MG63 (cell line): ENCODE measurements around the gene FAF1. TPM values are rescaled to one million over a fixed set of nuclear protein-coding genes. Genes with fewer than 3 reads are reported as not detected.
A peak's percentile ranks its signal among the peaks of the same experiment; 100 is the strongest.
"Not testable (repeated sequence)": the region's sequence is repeated elsewhere in the genome, so short reads cannot be mapped to it uniquely, and the experiment has no call there.

ENCODE experiments used
- DNase-seq: peaks from one replicate; pipeline ENCODE4 v3.0.0-alpha.2; 2020
- H3K27me3 ChIP-seq: fragments of 250-450 bp; sonication (Bioruptor Pico); 2 replicates; pipeline ENCODE4 v1.5.1; 2020; ENCODE audit warnings: mild to moderate bottlenecking, moderate library complexity
- H3K36me3 ChIP-seq: fragments of 250-450 bp; sonication (Bioruptor Pico); 2 replicates; pipeline ENCODE4 v1.5.1; 2020; ENCODE audit warnings: mild to moderate bottlenecking, moderate library complexity
- H3K4me3 ChIP-seq: fragments of 250-450 bp; sonication (Bioruptor Pico); 2 replicates; pipeline ENCODE4 v1.5.1; 2020; ENCODE audit warnings: mild to moderate bottlenecking, moderate library complexity
- H3K9me3 ChIP-seq: fragments of 250-450 bp; sonication (Bioruptor Pico); 2 replicates; pipeline ENCODE4 v1.5.1; 2020; ENCODE audit warnings: mild to moderate bottlenecking, moderate library complexity
- total RNA-seq: library from RNA; depleted of rRNA; stranded (reverse); fragments of >200 nt; shearing (Covaris generic); gene quantifications from 2 replicates; pipeline ENCODE4 v1.2.3, GENCODE V29; 2014; ENCODE audit warnings: low replicate concordance

The FAF1 gene
- total RNA-seq, 1 experiment from 2014 or later, result 58.6 TPM

DNA sequence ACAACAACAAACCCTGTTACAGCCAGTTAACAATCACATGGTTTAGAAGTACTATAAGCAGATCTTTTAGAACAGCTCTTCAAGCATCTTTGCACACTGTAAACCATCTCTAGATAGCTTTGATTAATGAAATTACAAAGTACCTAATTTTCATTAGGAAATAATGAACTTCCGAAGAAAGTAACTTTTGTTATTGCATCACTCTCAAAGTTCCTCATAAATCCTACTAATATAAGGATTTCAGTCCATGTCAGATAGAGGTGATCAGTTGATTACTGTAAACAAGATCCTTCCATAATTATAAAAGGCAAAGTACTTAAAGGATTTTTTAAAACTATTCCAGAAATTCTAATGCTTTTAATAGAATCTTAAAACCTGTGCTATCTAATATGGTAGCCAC, 58.2 kb downstream of the FAF1 start:
- DNase-seq, result no peak

DNA sequence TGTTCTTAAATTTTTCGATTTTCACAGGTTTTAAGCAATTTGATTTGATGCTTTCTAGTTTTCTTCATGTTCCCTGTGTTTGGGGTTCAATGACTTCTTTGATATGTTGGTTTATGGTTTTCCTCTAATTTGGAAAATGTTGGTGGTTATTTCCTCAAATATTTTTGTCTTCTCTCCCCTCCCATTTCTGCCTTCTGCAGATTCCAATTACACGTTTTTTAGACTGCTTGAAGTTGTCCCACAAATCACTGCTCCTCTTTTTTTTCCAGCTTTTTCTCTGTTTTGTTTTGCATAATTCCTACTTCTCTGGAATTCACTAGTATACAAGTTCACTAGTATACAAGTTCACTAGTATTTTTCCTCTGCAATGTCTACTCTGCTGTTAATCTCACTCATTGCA, 61.3 kb downstream of the FAF1 start:
- DNase-seq, result no peak
- H3K27me3 ChIP-seq, result no peaks in the 10 kb centered on the region
- H3K4me3 ChIP-seq, result no peak overlapping the region
- peaks cover 4% of the 10 kb centered on the region for H3K9me3 ChIP-seq
- peaks cover 5% of the 10 kb centered on the region for H3K36me3 ChIP-seq

More for the DNA sequence above, 58.2 kb downstream of the FAF1 start:
- H3K27me3 ChIP-seq, result no peaks in the 10 kb centered on the region
- no peak overlapping the region for H3K4me3 ChIP-seq
- no peaks in the 10 kb centered on the region; the same call in 1 of the 2 replicates for H3K36me3 ChIP-seq
- peaks cover 5% of the 10 kb centered on the region for H3K9me3 ChIP-seq

DNA sequence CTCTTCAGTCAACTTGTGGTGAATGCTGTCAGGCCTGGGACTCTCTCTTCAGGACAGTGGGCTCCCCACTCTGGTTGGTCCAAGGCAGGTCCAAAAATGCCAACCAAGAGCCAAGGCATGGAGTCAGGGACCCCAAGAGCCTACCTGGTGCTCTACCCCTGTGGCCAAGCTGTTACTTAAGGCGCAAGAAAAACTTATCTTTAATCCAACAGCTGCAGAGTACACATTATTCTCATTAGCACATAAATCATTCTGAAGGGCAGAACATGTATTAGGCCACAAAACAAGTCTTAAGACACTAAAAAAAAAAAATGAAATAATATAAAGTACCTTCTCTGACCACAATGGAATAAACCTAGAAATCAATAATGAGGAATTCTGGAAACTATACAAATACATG, 65.7 kb downstream of the FAF1 start:
- no peak overlapping the region for H3K4me3 ChIP-seq
- peaks cover 8% of the 10 kb centered on the region for H3K9me3 ChIP-seq
- DNase-seq, result no peak
- H3K36me3 ChIP-seq, result peaks cover 7% of the 10 kb centered on the region
- no peaks in the 10 kb centered on the region for H3K27me3 ChIP-seq

- no peak for DNase-seq
- H3K4me3 ChIP-seq, result no peak overlapping the region
These were observed 66.6 kb downstream of the FAF1 start for GRCh38 chr1:50893466-50893865.

GRCh38 chr1:50887555-50887954, 72.5 kb downstream of the FAF1 start:
- peaks cover 12% of the 10 kb centered on the region; the same call in 1 of the 2 replicates for H3K9me3 ChIP-seq
- not testable (repeated sequence) for DNase-seq, H3K27me3 ChIP-seq, H3K36me3 ChIP-seq, H3K4me3 ChIP-seq

More at GRCh38 chr1:50893466-50893865, 66.6 kb downstream of the FAF1 start:
- Histone ChIP-seq H3K36me3 (peaks cover 7% of the 10 kb centered on the region), H3K9me3 (peaks cover 8% of the 10 kb centered on the region), H3K27me3 (no peaks in the 10 kb centered on the region)

DNA sequence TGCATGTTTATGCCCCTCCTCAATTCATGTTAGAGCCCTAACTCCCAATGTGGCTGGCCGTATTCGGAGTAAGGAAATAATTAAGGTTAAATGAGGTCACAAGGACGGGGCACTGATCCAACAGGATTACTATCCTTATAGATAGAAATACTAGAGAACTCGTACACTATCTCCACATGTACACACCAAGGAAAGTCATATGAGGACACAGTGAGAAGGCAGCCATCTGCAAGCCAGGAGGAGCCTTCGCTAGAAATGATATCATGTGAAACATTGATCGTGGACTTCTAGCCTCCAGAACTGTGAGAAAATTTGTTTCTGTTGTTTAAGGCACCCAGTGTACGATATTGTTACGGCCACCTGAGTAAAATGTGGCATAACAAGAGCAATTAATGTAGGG, 79.7 kb downstream of the FAF1 start:
- Histone ChIP-seq H3K4me3 (no peak overlapping the region), H3K27me3 (no peaks in the 10 kb centered on the region), H3K36me3 (no peaks in the 10 kb centered on the region), H3K9me3 (no peaks in the 10 kb centered on the region)
- DNase-seq, result no peak

DNA sequence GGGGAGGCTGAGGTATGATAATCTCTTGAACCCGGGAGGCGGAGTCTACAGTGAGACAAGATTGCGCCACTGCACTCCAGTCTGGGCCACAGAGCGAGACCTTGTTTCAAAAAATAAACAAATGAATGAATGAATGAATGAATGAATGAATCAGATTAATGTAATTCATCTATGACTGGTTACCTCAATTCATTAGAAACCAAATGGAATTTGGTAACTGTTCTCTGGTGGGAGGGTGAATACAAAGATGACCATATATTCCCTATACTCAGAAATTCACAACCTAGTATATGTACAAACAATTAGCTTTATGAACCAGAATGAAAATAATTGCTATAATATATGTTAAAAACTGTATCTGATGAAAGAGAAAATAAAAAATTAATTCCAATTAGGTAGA, 80.9 kb downstream of the FAF1 start:
- Histone ChIP-seq H3K27me3 (no peaks in the 10 kb centered on the region), H3K9me3 (no peaks in the 10 kb centered on the region), H3K4me3 (no peak overlapping the region), H3K36me3 (no peaks in the 10 kb centered on the region)
- no peak for DNase-seq

DNA sequence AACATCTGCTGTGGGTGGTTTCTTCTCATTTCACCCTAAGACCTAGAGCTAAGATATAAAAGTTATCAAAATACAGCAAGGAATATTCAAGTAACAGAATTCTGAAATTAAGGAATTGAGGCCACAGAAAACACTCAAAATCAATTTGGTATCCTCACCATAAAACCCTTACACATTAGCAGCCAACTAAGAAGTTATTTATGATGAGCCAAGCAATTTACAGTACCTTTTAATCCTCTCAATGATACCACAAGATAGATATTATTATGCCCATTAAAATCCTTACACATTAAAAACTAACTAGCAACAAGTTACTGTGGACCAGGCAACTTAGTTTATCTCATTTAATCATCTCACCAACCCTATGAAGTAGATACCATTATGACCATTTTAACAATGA, 81.6 kb downstream of the FAF1 start:
- no peak for DNase-seq
- no peak overlapping the region for H3K4me3 ChIP-seq
- no peaks in the 10 kb centered on the region for H3K27me3 ChIP-seq
- no peaks in the 10 kb centered on the region for H3K9me3 ChIP-seq
- H3K36me3 ChIP-seq, result no peaks in the 10 kb centered on the region

DNA sequence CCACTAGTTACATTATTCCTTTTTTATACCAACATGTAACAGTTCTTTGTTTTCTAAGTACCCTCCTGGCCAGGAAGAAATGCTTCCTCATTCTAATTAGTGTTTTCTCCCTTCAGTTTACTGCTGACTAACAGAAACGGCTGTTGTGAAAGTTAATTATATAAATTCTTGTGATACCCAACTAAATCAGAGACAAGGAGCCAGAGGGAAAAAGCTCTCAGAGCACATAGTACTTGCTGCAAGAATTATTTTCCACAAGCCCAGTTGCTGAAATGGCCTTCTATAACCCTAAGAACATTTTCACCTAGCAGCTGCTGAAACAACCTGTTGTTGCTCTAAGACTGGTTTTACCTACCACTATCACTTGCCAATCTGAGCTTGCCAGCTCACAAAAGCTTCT, 82.4 kb downstream of the FAF1 start:
- no peak for DNase-seq

DNA sequence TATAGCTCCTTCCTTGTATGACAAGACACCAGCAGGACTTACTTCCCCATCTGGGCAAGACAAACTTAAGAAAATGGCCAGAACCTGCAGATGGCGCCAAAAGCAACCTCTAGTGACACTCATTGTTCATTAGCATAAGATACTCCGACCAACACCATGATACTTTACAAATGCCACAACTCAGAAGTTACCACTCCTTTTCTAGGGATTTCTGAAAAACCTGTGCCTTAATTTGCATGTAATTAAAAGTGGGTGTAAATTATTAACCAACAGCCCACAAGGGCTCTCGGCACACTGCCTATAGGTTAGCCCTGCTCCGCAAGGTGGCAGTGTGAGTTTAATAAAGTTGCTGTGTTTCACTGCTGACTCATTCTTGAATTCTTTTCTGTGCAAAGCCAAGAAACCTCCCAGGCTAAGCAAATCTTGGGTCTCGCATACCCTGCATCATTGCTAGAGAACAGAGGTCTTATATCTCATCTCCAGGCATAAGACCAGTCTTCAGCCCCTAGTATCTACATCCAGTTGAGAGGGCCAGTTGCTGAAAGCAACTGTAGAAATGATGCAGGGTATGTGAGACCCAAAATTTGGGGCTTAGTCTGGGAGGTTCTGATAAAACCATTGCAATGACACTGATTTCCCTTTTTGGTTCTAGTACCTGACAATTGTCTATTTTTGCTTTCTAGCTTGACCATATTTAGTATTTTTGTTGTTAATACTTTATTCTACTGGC, 86.4 kb downstream of the FAF1 start:
- H3K9me3 ChIP-seq, result no peaks in the 10 kb centered on the region
- no peaks in the 10 kb centered on the region for H3K27me3 ChIP-seq
- peak overlapping the region; percentile 5; the same call in 1 of the 2 replicates for H3K4me3 ChIP-seq
- peak; percentile 59 for DNase-seq
- H3K36me3 ChIP-seq, result no peaks in the 10 kb centered on the region

More for the DNA sequence above, 82.4 kb downstream of the FAF1 start:
- Histone ChIP-seq H3K4me3 (no peak overlapping the region), H3K27me3 (no peaks in the 10 kb centered on the region), H3K9me3 (no peaks in the 10 kb centered on the region), H3K36me3 (no peaks in the 10 kb centered on the region)

DNA sequence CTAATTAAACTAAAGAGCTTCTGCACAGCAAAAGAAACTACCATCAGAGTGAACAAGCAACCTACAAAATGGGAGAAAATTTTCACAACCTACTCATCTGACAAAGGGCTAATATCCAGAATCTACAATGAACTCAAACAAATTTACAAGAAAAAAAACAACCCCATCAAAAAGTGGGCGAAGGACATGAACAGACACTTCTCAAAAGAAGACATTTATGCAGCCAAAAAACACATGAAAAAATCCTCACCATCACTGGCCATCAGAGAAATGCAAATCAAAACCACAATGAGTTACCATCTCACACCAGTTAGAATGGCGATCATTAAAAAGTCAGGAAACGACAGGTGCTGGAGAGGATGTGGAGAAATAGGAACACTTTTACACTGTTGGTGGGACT, 95.2 kb downstream of the FAF1 start:
- not testable (repeated sequence) for H3K27me3 ChIP-seq, H3K4me3 ChIP-seq, H3K36me3 ChIP-seq

DNA sequence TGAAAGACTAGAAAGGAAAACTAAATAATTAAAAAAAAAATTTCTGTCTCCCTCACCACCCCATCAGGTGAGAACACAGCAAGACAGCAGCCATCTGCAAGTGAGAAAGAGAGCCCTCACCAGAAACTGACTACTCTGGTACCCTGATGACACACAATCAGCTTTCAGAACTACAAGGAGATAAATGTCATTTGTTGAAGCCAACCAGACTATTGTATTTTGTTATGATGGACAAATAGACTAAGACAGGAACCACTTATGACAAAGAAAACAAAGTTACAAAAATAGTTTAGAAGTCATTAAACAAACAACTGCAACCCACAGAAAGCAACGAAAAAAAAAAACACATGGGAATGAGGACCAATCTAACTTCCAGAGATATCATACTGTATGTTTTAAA, 98.3 kb downstream of the FAF1 start:
- peaks cover under 1% of the 10 kb centered on the region; the same call in 1 of the 2 replicates for H3K36me3 ChIP-seq
- H3K4me3 ChIP-seq, result no peak overlapping the region
- H3K9me3 ChIP-seq, result peaks cover 38% of the 10 kb centered on the region
- no peaks in the 10 kb centered on the region for H3K27me3 ChIP-seq
- no peak for DNase-seq

More for the DNA sequence above, 95.2 kb downstream of the FAF1 start:
- H3K9me3 ChIP-seq, result peaks cover 37% of the 10 kb centered on the region
- DNase-seq, result not testable (repeated sequence)

DNA sequence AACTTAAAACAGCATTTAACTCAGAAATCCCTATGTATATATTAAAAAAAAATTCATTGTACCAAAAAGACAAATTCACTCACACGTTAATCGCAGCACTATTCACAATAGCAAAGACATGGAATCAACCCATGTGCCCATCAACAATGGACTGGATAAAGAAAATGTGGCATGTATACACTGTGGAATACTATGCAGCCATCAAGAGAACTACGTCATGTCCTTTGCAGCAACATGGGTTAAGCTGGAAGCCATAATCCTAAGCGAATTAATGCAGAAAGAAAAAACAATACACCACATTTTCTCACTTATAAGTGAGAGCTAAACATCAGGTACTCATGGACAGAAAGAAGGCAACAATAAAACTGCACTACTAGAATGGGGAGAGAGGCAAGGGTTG, 99.4 kb downstream of the FAF1 start:
- no peak for DNase-seq

GRCh38 chr1:50860256-50860655, 99.8 kb downstream of the FAF1 start:
- H3K36me3 ChIP-seq, result peaks cover 4% of the 10 kb centered on the region; the same call in 1 of the 2 replicates
- H3K4me3 ChIP-seq, result no peak overlapping the region
- DNase-seq, result no peak
- H3K9me3 ChIP-seq, result peaks cover 35% of the 10 kb centered on the region
- H3K27me3 ChIP-seq, result no peaks in the 10 kb centered on the region

More for the DNA sequence above, 99.4 kb downstream of the FAF1 start:
- Histone ChIP-seq H3K27me3 (no peaks in the 10 kb centered on the region), H3K4me3 (no peak overlapping the region), H3K36me3 (peaks cover 4% of the 10 kb centered on the region; the same call in 1 of the 2 replicates), H3K9me3 (peaks cover 35% of the 10 kb centered on the region)

GRCh38 chr1:50859657-50860056, 100.4 kb downstream of the FAF1 start:
- H3K36me3 ChIP-seq, result peaks cover 4% of the 10 kb centered on the region; the same call in 1 of the 2 replicates
- H3K9me3 ChIP-seq, result peaks cover 32% of the 10 kb centered on the region
- no peaks in the 10 kb centered on the region for H3K27me3 ChIP-seq
- DNase-seq, result no peak
- H3K4me3 ChIP-seq, result no peak overlapping the region

GRCh38 chr1:50858761-50859160, 101.3 kb downstream of the FAF1 start:
- peaks cover 9% of the 10 kb centered on the region for H3K36me3 ChIP-seq
- H3K27me3 ChIP-seq, result no peaks in the 10 kb centered on the region
- peaks cover 32% of the 10 kb centered on the region for H3K9me3 ChIP-seq
- H3K4me3 ChIP-seq, result no peak overlapping the region
- no peak for DNase-seq

DNA sequence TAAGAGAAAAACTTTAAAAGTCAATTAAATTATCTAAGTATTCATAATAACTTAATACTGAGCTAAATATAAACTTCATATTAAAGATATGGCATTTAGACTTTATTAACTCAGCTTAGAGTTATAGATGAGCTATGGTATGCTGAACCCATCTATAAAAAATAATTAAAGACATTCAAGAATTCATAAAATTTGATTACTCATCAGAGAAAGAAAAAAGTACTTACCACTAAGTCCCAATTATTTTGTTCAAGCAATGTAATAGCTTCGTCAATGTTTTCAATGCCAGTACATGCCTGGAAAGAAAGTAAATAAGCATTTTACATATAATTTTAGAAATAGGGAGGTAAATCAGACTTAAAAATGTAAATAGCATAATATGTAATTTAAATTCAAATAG, 102.4 kb downstream of the FAF1 start:
- peaks cover 26% of the 10 kb centered on the region for H3K9me3 ChIP-seq
- DNase-seq, result no peak
- H3K36me3 ChIP-seq, result peaks cover 9% of the 10 kb centered on the region
- H3K4me3 ChIP-seq, result no peak overlapping the region
- no peaks in the 10 kb centered on the region for H3K27me3 ChIP-seq

DNA sequence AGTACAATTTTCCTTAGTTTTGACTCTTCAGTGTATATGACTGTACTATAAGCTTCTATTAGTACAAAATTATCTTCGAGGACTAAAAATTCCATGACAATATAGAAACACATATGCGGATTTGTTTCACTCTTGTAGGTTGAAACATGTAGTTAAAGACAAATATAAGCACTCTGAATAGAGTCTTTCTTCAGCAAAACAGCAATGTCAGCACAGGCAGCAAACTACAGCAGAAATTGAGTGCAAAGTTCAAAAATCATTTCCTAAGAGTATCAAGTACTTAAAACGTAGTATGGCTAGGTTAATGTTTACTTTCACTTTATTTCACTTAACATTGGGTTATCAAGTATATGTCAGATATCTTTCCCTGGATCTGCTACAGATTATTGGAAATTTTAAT, 106.7 kb downstream of the FAF1 start:
- Histone ChIP-seq H3K4me3 (no peak overlapping the region), H3K36me3 (peaks cover 12% of the 10 kb centered on the region), H3K9me3 (peaks cover 2% of the 10 kb centered on the region; the same call in 1 of the 2 replicates), H3K27me3 (no peaks in the 10 kb centered on the region)
- DNase-seq, result no peak
